ENCODE measurements around the gene EFCAB5. TPM values are rescaled to one million over a fixed set of nuclear protein-coding genes. Genes with fewer than 3 reads are reported as not detected.
"Not testable (repeated sequence)": the region's sequence is repeated elsewhere in the genome, so short reads cannot be mapped to it uniquely, and the experiment has no call there.

The EFCAB5 gene
- total RNA-seq, 1 donor from 2014 or later, result 1.9 TPM

GRCh38 chr17:30082773-30083172, 141.3 kb downstream of the EFCAB5 start:
- DNase-seq (no peak), ATAC-seq (ENCODE audit: low read depth) (no peak)
- H3K27me3 Mint-ChIP-seq, result peaks cover 7% of the 10 kb centered on the region
- POLR2A ChIA-PET, result no interaction called here
- no peak overlapping the region for H3K27ac Mint-ChIP-seq
- CTCF ChIA-PET, result no interaction called here
- no peak for TF ChIP-seq CTCF (IDR thresholded peaks at IDR 0.05)
- intact Hi-C loops (cut with micrococcal nuclease), result no loop called here
- no peaks in the 10 kb centered on the region for H3K36me3 Mint-ChIP-seq (ENCODE audit: low read depth)
- H3K9me3 Mint-ChIP-seq, result no peaks in the 10 kb centered on the region
- no peaks in the 10 kb centered on the region for H3K4me1 Mint-ChIP-seq
- H3K4me3 Mint-ChIP-seq, result no peak overlapping the region

- CTCF ChIA-PET, result interaction anchor here (2.9 kb wide), 1 partner anchor 9 kb away, joined by 13 read pairs; no protein-coding TSS in a partner anchor
- no peak overlapping the region for H3K27ac Mint-ChIP-seq
- no peaks in the 10 kb centered on the region for H3K4me1 Mint-ChIP-seq
- TF ChIP-seq CTCF (IDR thresholded peaks at IDR 0.05), result no peak
- DNase-seq (no peak), ATAC-seq (ENCODE audit: low read depth) (no peak)
- H3K27me3 Mint-ChIP-seq, result peaks cover 12% of the 10 kb centered on the region
- intact Hi-C loops (cut with micrococcal nuclease), result no loop called here
- H3K9me3 Mint-ChIP-seq, result no peaks in the 10 kb centered on the region
- POLR2A ChIA-PET, result interaction anchor here (0.8 kb wide), 1 partner anchor 105 kb away, joined by 3 read pairs; no protein-coding TSS in a partner anchor
- H3K36me3 Mint-ChIP-seq (ENCODE audit: low read depth), result no peaks in the 10 kb centered on the region
- H3K4me3 Mint-ChIP-seq, result no peak overlapping the region
Observed at GRCh38 chr17:30084788-30085187, 143.4 kb downstream of the EFCAB5 start.

- no peak for TF ChIP-seq CTCF (IDR thresholded peaks at IDR 0.05)
- Mint-ChIP-seq H3K36me3 (ENCODE audit: low read depth) (no peaks in the 10 kb centered on the region), H3K27ac (no peak overlapping the region), H3K27me3 (peaks cover 19% of the 10 kb centered on the region), H3K4me1 (no peaks in the 10 kb centered on the region), H3K4me3 (no peak overlapping the region), H3K9me3 (no peaks in the 10 kb centered on the region)
- ChIA-PET CTCF (interaction anchor here (0.6 kb wide), 1 partner anchor 471 kb away, joined by 3 read pairs; no protein-coding TSS in a partner anchor), POLR2A (no interaction called here)
- ATAC-seq (ENCODE audit: low read depth), result no peak
- intact Hi-C loops (cut with micrococcal nuclease), result no loop called here
- DNase-seq, result no peak
Observed at GRCh38 chr17:30086896-30087295, 145.5 kb downstream of the EFCAB5 start.

- intact Hi-C loops (cut with micrococcal nuclease); H3K27ac Mint-ChIP-seq; ATAC-seq (ENCODE audit: low read depth); H3K4me3 Mint-ChIP-seq; POLR2A ChIA-PET; H3K36me3 Mint-ChIP-seq (ENCODE audit: low read depth); H3K4me1 Mint-ChIP-seq; DNase-seq; H3K9me3 Mint-ChIP-seq: not testable (repeated sequence)
- peaks cover 19% of the 10 kb centered on the region for H3K27me3 Mint-ChIP-seq
- CTCF ChIA-PET, result interaction anchor here (0.6 kb wide), 1 partner anchor 471 kb away, joined by 3 read pairs; no protein-coding TSS in a partner anchor
Observed at GRCh38 chr17:30087431-30087830, 146.0 kb downstream of the EFCAB5 start.

GRCh38 chr17:30091121-30091670, 149.8 kb downstream of the EFCAB5 start:
- ATAC-seq (ENCODE audit: low read depth), result no peak
- Mint-ChIP-seq H3K4me3 (no peak overlapping the region), H3K4me1 (peaks cover 10% of the 10 kb centered on the region), H3K27ac (no peak overlapping the region), H3K9me3 (no peaks in the 10 kb centered on the region), H3K36me3 (ENCODE audit: low read depth) (no peaks in the 10 kb centered on the region), H3K27me3 (peaks cover 21% of the 10 kb centered on the region)
- intact Hi-C loops (cut with micrococcal nuclease), result loop anchor here (5.0 kb wide), 1 partner anchor 454 kb away; no protein-coding TSS in a partner anchor
- CTCF ChIA-PET, result interaction anchor here (0.8 to 5.0 kb wide), 4 partner anchors 13 to 733 kb away, joined by 4 to 41 read pairs (median 5); partner anchors contain the start of gene CRLF3
- TF ChIP-seq CTCF (IDR thresholded peaks at IDR 0.05), result no peak
- DNase-seq, result no peak
- POLR2A ChIA-PET, result no interaction called here
